Panc1 (cell line): Measurements from ENCODE around the gene CLDN6. TPM values are rescaled to one million over a fixed set of nuclear protein-coding genes. Genes with fewer than 3 reads are reported as not detected.
A peak's percentile ranks its signal among the peaks of the same experiment; 100 is the strongest.

Source experiments
- ATAC-seq: fragments of 200-7000 bp; cut with Tn5 transposase; 2 replicates; pipeline ENCODE4 v1.9.1; 2020; ENCODE audit warnings: mild to moderate bottlenecking, moderate library complexity
- BruUV-seq: library from RNA; stranded (reverse); fragments of 400-500 nt; replicated peaks from 2 replicates; lab custom pipeline; 2021; lab: Mats Ljungman, UMichigan
- CTCF ChIA-PET: fragments of 300-600 bp; sonication (Branson Sonifier 250); formaldehyde crosslinking; loops from one replicate; lab custom pipeline; 2022; ENCODE audit warnings: antibody characterized with exemption; lab: Charles Lee
- POLR2A ChIA-PET: fragments of 300-600 bp; sonication (Branson Sonifier 250); formaldehyde crosslinking; loops from one replicate; lab custom pipeline; 2022; ENCODE audit warnings: antibody characterized with exemption; lab: Charles Lee
- DNase-seq: peaks from one replicate; pipeline ENCODE4 v3.0.0-alpha.2; 2010; ENCODE audit warnings: low read depth, low spot score
- H3K27ac ChIP-seq: 2 replicates; pipeline ENCODE4 v1.5.1; 2011; ENCODE audit warnings: mild to moderate bottlenecking, low read length, inconsistent platforms
- H3K27me3 ChIP-seq: fragments of 200-500 bp; sonication (Bioruptor generic); 2 replicates; pipeline ENCODE4 v1.6.0; 2014; ENCODE audit warnings: low read length, inconsistent platforms; ENCODE audit not compliant: control insufficient read depth, insufficient read depth
- H3K36me3 ChIP-seq: fragments of 200-500 bp; sonication (Bioruptor generic); 2 replicates; pipeline ENCODE4 v1.5.1; 2014; ENCODE audit warnings: inconsistent platforms, mild to moderate bottlenecking, low read length, moderate library complexity; ENCODE audit not compliant: control insufficient read depth, insufficient read depth
- H3K4me1 ChIP-seq: 2 replicates; pipeline ENCODE4 v1.5.1; 2011; ENCODE audit warnings: inconsistent platforms, mild to moderate bottlenecking, low read length, moderate library complexity; ENCODE audit not compliant: control insufficient read depth, insufficient read depth
- H3K4me3 ChIP-seq, 2 experiments: 2 replicates each; pipeline ENCODE4 v1.5.1; 2011 to 2012; ENCODE audit warnings: low read depth in 2 of 2, low read length in 2 of 2, mild to moderate bottlenecking in 2 of 2, inconsistent platforms in 1 of 2, moderate library complexity in 1 of 2
- H3K9me3 ChIP-seq: fragments of 200-500 bp; sonication (Bioruptor generic); 2 replicates; pipeline ENCODE4 v1.5.1; 2014; ENCODE audit warnings: low read depth, mild to moderate bottlenecking, inconsistent platforms, low read length, moderate library complexity; ENCODE audit not compliant: control insufficient read depth, insufficient read depth
- CTCF ChIP-seq: fragments of 450-650 bp; IDR thresholded peaks from 2 replicates; pipeline ENCODE4 v1.5.1; 2017; ENCODE audit warnings: mild to moderate bottlenecking
- POLR2AphosphoS5 ChIP-seq: IDR thresholded peaks from 2 replicates; pipeline ENCODE4 v1.6.1; 2012; ENCODE audit warnings: mild to moderate bottlenecking, low read depth, low read length, moderate library complexity
- REST ChIP-seq, 2 experiments: IDR thresholded peaks; 2 replicates each; pipeline ENCODE4 v1.6.1; 2011 to 2012; ENCODE audit warnings: low read depth in 2 of 2, control low read depth in 1 of 2, low read length in 1 of 2, mild to moderate bottlenecking in 1 of 2, moderate library complexity in 1 of 2; ENCODE audit not compliant: insufficient read depth in 1 of 2
- SIN3A ChIP-seq: IDR thresholded peaks from 2 replicates; pipeline ENCODE4 v1.6.1; 2012; ENCODE audit warnings: low read depth, mild to moderate bottlenecking, low read length, moderate library complexity, borderline replicate concordance; ENCODE audit not compliant: insufficient read depth
- TCF7L2 ChIP-seq: IDR thresholded peaks from 2 replicates; pipeline ENCODE4 v1.6.1; 2011; ENCODE audit warnings: mild to moderate bottlenecking, low read depth, low read length, inconsistent platforms
- in situ Hi-C: cut with HindIII; loops from 2 replicates; pipeline ENCODE4 v1.10.0; 2016; ENCODE audit warnings: low sequenced_read_pairs, low pct_unique_long_range_greater_than_20kb
- intact Hi-C: fragments of 100-400 bp; cut with micrococcal nuclease; formaldehyde crosslinking; loops from one replicate; pipeline ENCODE4 v1.10.0; 2022; ENCODE audit not compliant: unreplicated experiment
- total RNA-seq: library from RNA; stranded (reverse); gene quantifications from one replicate; pipeline ENCODE4 v1.2.1, GENCODE V29; 2021; ENCODE audit not compliant: unreplicated experiment

Gene CLDN6
- total RNA-seq, 1 experiment from 2014 or later, result 1.2 TPM

DNA sequence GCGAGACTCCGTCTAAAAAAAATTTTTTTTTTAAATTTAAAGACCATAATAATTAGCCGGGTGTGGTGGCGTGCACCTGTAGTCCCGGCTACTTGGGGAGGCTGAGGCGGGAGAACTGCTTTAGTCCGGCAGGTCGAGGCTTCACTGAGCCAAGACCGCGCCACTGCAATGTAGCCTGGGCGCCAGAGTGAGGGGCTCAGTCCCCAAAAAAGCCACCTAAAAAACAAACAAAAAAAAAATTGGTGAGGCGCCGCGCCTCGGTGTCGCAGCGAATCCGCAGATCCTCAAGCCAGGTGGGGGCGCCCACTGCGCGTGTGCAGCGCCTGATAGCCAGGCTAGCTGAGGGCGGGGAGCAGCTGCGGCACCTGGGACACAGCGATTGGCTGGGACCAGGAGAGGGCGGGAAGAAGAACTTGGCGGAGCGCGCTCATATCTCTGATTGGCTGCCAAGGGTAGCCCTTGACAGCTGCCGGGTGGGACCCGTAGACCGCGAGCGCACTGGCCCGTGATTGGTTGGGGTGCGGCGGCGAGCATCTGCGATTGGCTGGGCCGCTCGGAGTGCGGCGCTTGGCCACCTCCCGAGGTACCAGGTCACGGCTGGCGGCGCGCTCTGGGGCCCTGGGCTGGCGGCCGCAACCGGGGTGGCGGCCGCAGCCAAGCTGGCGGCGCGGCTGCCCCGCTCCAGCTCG, 14.3 kb downstream of the CLDN6 start:
- POLR2A ChIA-PET, result no interaction called here
- CTCF ChIA-PET, result interaction anchor here (0.7 to 1.2 kb wide), 4 partner anchors 16 to 27 kb away, joined by 3 to 11 read pairs (median 4); partner anchors contain the start of gene TNFRSF12A
- TF ChIP-seq POLR2AphosphoS5 (peak; percentile 51; the same call in 1 of the 2 replicates), TCF7L2 (no peak), SIN3A (0 out of 2 replicates have a peak, but pooled peaks have one; percentile 33), CTCF (peak; percentile 92), REST (IDR thresholded peaks at IDR 0.05; ENCODE audit: insufficient read depth in 1 of 2, low read depth in 2 of 2, low read length in 1 of 2) (peak in 1 of 2 experiments; percentile 7; a peak in 1 of 4 replicates)
- Histone ChIP-seq H3K27me3 (no peaks in the 10 kb centered on the region), H3K36me3 (no peaks in the 10 kb centered on the region), H3K4me3 (peak overlapping the region; percentile 36 to 37), H3K4me1 (peaks cover 25% of the 10 kb centered on the region), H3K27ac (peak overlapping the region; percentile 69), H3K9me3 (no peaks in the 10 kb centered on the region)
- DNase-seq (peak; percentile 98), ATAC-seq (peak; percentile 97)
- in situ Hi-C loops, result no loop called here
- intact Hi-C loops, result no loop called here
- BruUV-seq, result no TSS peak

- Histone ChIP-seq H3K4me1 (peaks cover 6% of the 10 kb centered on the region), H3K36me3 (no peaks in the 10 kb centered on the region), H3K27ac (no peak overlapping the region), H3K27me3 (no peaks in the 10 kb centered on the region), H3K9me3 (no peaks in the 10 kb centered on the region), H3K4me3 (no peak overlapping the region)
- TF ChIP-seq CTCF, result no peak
- no peak for TF ChIP-seq TCF7L2
- no peak for TF ChIP-seq SIN3A
- TF ChIP-seq POLR2AphosphoS5, result no peak
- TF ChIP-seq REST (IDR thresholded peaks at IDR 0.05; ENCODE audit: insufficient read depth in 1 of 2, low read depth in 2 of 2, low read length in 1 of 2), result no peak
- no TSS peak for BruUV-seq
- no peak for ATAC-seq
- no peak for DNase-seq
- ChIA-PET CTCF (interaction anchor here (0.6 kb wide), 1 partner anchor 27 kb away, joined by 3 read pairs; no protein-coding TSS in a partner anchor), POLR2A (interaction anchor here (0.6 kb wide), 1 partner anchor 20 kb away, joined by 5 read pairs; no protein-coding TSS in a partner anchor)
- in situ Hi-C loops, result no loop called here
- intact Hi-C loops, result no loop called here
These were observed 16.7 kb downstream of the CLDN6 start for GRCh38 chr16:3001316-3001715.
